ENCODE measurements around the gene CSRP1. TPM values are rescaled to one million over a fixed set of nuclear protein-coding genes. Genes with fewer than 3 reads are reported as not detected.
"Not testable (repeated sequence)": the region's sequence is repeated elsewhere in the genome, so short reads cannot be mapped to it uniquely, and the experiment has no call there.

The CSRP1 gene
- total and polyA plus RNA-seq, 9 of the 15 experiments (the other 6 are each of a cell fraction or from before 2014, with no cell fraction given), result 6.8 to 39.4 (median 23.7) TPM

- 73% methylated on average over 4 of the region's 4 CpGs for WGBS (ENCODE audit: insufficient coverage, low coverage, missing lambda C conversion rate)
- BruUV-seq (replicated peaks), result no TSS peak
- in situ Hi-C loops (cut with MboI) (no loop called here), intact Hi-C loops (cut with micrococcal nuclease) (no loop called here)
- Histone ChIP-seq H3K79me2 (ENCODE audit: control insufficient read depth, insufficient read depth, low read length) (no peaks in the 10 kb centered on the region), H3K9ac (ENCODE audit: insufficient read depth in 1 of 2, low read depth in 2 of 2, low read length in 2 of 2) (no peak overlapping the region), H3K9me3 (replicated peaks; ENCODE audit: control insufficient read depth, insufficient read depth, low read depth, low read length) (no peaks in the 10 kb centered on the region), H3K4me1 (replicated peaks in 1 of 2; ENCODE audit: control insufficient read depth in 2 of 2, insufficient read depth in 2 of 2, low read length in 2 of 2) (peaks cover 20 to 25% of the 10 kb centered on the region in 2 experiments), H3K4me3 (no peak overlapping the region), H3K27me3 (ENCODE audit: control insufficient read depth in 2 of 2, insufficient read depth in 2 of 2, low read length in 2 of 2) (peaks cover 9 to 20% of the 10 kb centered on the region in 2 experiments; a peak in 4 of 5 replicates), H3K27ac (ENCODE audit: extremely low read depth, low read depth, low read length) (no peak overlapping the region), H3K36me3 (ENCODE audit: control insufficient read depth, insufficient read depth, low read length) (no peaks in the 10 kb centered on the region), H3K9me1 (ENCODE audit: control insufficient read depth, insufficient read depth, low read length) (peaks cover 4% of the 10 kb centered on the region), H3K4me2 (ENCODE audit: insufficient read depth, low read length) (no peak overlapping the region), H2AFZ (ENCODE audit: low read depth, low read length) (no peak overlapping the region), H4K20me1 (replicated peaks; ENCODE audit: control insufficient read depth, insufficient read depth, low read length) (no peaks in the 10 kb centered on the region; the same call in none of the 2 replicates)
- FAIRE-seq, result no peak
- no peak for DNase-seq (ENCODE audit: extremely low read depth in 1 of 4, low spot score in 3 of 4)
- TF ChIP-seq CBFB (CRISPR knock-in tag; IDR thresholded peaks at IDR 0.05), result no peak
- no peak for TF ChIP-seq DDX20 (tag; IDR thresholded peaks at IDR 0.05; ENCODE audit: low read depth)
- TF ChIP-seq, protein P1, sequence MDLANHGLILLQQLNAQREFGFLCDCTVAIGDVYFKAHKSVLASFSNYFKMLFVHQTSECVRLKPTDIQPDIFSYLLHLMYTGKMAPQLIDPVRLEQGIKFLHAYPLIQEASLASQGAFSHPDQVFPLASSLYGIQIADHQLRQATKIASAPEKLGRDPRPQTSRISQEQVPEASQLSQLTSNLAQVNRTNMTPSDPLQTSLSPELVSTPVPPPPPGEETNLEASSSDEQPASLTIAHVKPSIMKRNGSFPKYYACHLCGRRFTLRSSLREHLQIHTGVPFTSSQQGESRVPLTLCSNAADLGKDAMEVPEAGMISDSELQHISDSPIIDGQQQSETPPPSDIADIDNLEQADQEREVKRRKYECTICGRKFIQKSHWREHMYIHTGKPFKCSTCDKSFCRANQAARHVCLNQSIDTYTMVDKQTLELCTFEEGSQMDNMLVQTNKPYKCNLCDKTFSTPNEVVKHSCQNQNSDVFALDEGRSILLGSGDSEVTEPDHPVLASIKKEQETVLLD (IDR thresholded peaks at IDR 0.05), result no peak
- no peak for TF ChIP-seq ZNF696 (CRISPR knock-in tag; conservative IDR thresholded peaks at IDR 0.05)
- TF ChIP-seq, protein P2, sequence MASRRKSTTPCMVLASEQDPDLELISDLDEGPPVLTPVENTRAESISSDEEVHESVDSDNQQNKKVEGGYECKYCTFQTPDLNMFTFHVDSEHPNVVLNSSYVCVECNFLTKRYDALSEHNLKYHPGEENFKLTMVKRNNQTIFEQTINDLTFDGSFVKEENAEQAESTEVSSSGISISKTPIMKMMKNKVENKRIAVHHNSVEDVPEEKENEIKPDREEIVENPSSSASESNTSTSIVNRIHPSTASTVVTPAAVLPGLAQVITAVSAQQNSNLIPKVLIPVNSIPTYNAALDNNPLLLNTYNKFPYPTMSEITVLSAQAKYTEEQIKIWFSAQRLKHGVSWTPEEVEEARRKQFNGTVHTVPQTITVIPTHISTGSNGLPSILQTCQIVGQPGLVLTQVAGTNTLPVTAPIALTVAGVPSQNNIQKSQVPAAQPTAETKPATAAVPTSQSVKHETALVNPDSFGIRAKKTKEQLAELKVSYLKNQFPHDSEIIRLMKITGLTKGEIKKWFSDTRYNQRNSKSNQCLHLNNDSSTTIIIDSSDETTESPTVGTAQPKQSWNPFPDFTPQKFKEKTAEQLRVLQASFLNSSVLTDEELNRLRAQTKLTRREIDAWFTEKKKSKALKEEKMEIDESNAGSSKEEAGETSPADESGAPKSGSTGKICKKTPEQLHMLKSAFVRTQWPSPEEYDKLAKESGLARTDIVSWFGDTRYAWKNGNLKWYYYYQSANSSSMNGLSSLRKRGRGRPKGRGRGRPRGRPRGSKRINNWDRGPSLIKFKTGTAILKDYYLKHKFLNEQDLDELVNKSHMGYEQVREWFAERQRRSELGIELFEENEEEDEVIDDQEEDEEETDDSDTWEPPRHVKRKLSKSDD (conservative IDR thresholded peaks at IDR 0.05; ENCODE audit: low read length), result no peak
- TF ChIP-seq MCM3 (IDR thresholded peaks at IDR 0.05), result no peak
- ATAC-seq, result no peak
- POLR2A ChIA-PET, result interaction anchor here (0.6 to 3.0 kb wide), 5 partner anchors 29 to 683 kb away, joined by 3 to 8 read pairs (median 4); no protein-coding TSS in a partner anchor
- CTCF ChIA-PET (ENCODE audit: low intra/inter-chr PET ratio), result interaction anchor here (4.7 to 7.7 kb wide), 2 partner anchors 32 to 34 kb away, joined by 90 to 166 read pairs; no protein-coding TSS in a partner anchor
Observed at GRCh38 chr1:201479201-201479730, 27.7 kb downstream of the CSRP1 start.

GRCh38 chr1:201478666-201479065 is 28.3 kb downstream of the CSRP1 start:
- FAIRE-seq; H3K4me3 ChIP-seq; ATAC-seq; H3K9me1 ChIP-seq (ENCODE audit: control insufficient read depth, insufficient read depth, low read length); H3K9ac ChIP-seq (ENCODE audit: insufficient read depth in 1 of 2, low read depth in 2 of 2, low read length in 2 of 2); H3K36me3 ChIP-seq (ENCODE audit: control insufficient read depth, insufficient read depth, low read length); DNase-seq (ENCODE audit: extremely low read depth in 1 of 4, low spot score in 3 of 4); H3K4me2 ChIP-seq (ENCODE audit: insufficient read depth, low read length); H3K79me2 ChIP-seq (ENCODE audit: control insufficient read depth, insufficient read depth, low read length); H3K27ac ChIP-seq (ENCODE audit: extremely low read depth, low read depth, low read length); CTCF ChIA-PET (ENCODE audit: low intra/inter-chr PET ratio); H2AFZ ChIP-seq (ENCODE audit: low read depth, low read length); BruUV-seq (replicated peaks); in situ Hi-C loops (cut with MboI); H3K9me3 ChIP-seq (replicated peaks; ENCODE audit: control insufficient read depth, insufficient read depth, low read depth, low read length); H4K20me1 ChIP-seq (replicated peaks; ENCODE audit: control insufficient read depth, insufficient read depth, low read length); intact Hi-C loops (cut with micrococcal nuclease): not testable (repeated sequence)
- WGBS (ENCODE audit: insufficient coverage, low coverage, missing lambda C conversion rate), result 32% methylated on average over 3 of the region's 3 CpGs
- POLR2A ChIA-PET, result interaction anchor here (0.6 to 1.6 kb wide), 3 partner anchors 32 to 684 kb away, joined by 3 to 4 read pairs (median 4); no protein-coding TSS in a partner anchor
- Histone ChIP-seq H3K4me1 (replicated peaks in 1 of 2; ENCODE audit: control insufficient read depth in 2 of 2, insufficient read depth in 2 of 2, low read length in 2 of 2) (peaks cover 20 to 25% of the 10 kb centered on the region in 2 experiments), H3K27me3 (ENCODE audit: control insufficient read depth in 2 of 2, insufficient read depth in 2 of 2, low read length in 2 of 2) (peaks cover 9 to 20% of the 10 kb centered on the region in 2 experiments; a peak in 4 of 5 replicates)
